ENCODE data around the gene SOX1.

Gene SOX1

DNA sequence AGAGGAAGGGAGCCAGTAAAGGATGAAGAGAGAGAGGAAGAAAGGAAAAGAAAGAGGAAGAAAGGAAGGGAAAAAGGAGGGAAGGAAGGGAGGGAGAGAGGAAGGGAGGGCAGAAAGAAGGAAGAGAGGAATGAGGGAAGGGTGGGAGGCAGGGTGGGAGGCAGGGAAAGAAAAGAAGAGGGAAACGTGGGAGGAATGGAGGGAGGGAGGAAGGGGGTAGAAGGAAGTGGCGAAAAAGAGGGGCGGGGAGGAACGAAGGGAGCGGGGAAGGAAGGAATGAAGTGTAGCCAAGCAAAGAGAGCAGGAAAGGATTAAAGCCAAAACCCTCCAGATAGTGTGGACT, 53.1 kb downstream of the SOX1 start:
- Mint-ChIP-seq H3K36me3 (no peaks in the 10 kb centered on the region), H3K4me3 (no peak overlapping the region), H3K27me3 (peaks cover 8% of the 10 kb centered on the region), H3K4me1 (no peaks in the 10 kb centered on the region), H3K9me3 (no peaks in the 10 kb centered on the region), H3K27ac (no peak overlapping the region)
